DND-41 (cell line): ENCODE results near the gene SCIMP.

Source experiments
- CTCF ChIP-seq: IDR thresholded peaks from 2 replicates; pipeline ENCODE4 v1.5.1; 2012; ENCODE audit warnings: borderline replicate concordance, low read length, moderate library complexity, mild to moderate bottlenecking; ENCODE audit not compliant: poor library complexity, severe bottlenecking; ENCODE audit errors: extremely low read depth
- EZH2 ChIP-seq: IDR thresholded peaks from 3 replicates; pipeline ENCODE4 v1.6.1; 2012; ENCODE audit warnings: borderline replicate concordance, low read depth, mild to moderate bottlenecking, moderate library complexity, low read length, inconsistent platforms; ENCODE audit not compliant: severe bottlenecking

DNA sequence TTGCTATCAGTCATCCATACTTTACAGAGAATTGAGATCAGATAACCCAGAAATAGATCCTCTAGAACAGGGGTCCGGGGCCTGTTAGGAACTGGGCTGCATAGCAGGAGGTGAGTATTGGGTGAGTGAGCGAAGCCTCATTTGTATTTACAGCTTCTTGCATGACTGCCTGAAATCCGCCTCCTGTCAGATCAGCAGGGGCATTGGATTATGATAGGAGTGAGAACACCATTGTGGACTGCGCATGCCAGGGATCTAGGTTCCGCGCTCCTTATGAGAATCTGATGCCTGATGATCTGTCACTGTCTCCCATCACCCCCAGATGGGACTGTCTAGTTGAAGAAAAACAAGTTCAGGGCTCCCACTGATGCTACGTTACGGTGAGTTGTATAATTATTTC, 13.0 kb upstream of the SCIMP start:
- TF ChIP-seq CTCF (no peak), EZH2 (no peak)
